ENCODE measurements around the gene RELA. TPM values are rescaled to one million over a fixed set of nuclear protein-coding genes. Genes with fewer than 3 reads are reported as not detected.

RELA gene
- total RNA-seq, 2 experiments from 2014 or later, result 379 to 382 TPM

DNA sequence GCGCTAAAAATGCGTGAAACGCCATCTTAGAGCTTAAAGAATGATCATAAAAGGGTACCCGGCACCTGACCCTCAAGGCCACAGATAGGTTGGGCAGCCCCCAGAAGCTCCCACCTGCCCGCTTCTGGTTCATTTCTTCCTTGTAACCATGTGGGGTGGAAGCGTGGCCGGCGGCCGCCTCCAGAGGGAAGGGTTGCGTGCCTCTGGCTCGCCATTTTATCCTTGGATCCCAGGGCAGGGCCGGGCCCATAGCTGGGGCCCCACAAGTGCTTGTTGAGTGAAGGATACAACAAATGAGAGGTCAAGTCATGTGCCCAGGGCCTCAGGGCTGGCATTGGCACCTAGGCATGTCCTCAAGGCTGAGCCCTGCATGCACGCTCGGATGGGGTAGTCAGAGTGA is 41.3 kb downstream of the RELA start:
- Histone ChIP-seq H3K9me3 (ENCODE audit: control insufficient read depth in 1 of 2, insufficient read depth in 1 of 2, low read length in 2 of 2) (no peaks in the 10 kb centered on the region), H3K4me3 (ENCODE audit: low read length) (no peak overlapping the region), H3K4me1 (ENCODE audit: insufficient read depth, low read length) (peaks cover 36% of the 10 kb centered on the region), H3K27ac (ENCODE audit: low read depth in 1 of 2, low read length in 2 of 2) (no peak overlapping the region), H3K36me3 (ENCODE audit: insufficient read depth, low read length) (peaks cover 88% of the 10 kb centered on the region), H3K27me3 (ENCODE audit: control insufficient read depth in 1 of 2, insufficient read depth in 2 of 2, low read length in 2 of 2) (no peaks in the 10 kb centered on the region)
- H3K27ac Mint-ChIP-seq, result no peak overlapping the region
- DNase-seq (no peak), ATAC-seq (ENCODE audit: poor library complexity) (no peak)
- TF ChIP-seq, protein P1, sequence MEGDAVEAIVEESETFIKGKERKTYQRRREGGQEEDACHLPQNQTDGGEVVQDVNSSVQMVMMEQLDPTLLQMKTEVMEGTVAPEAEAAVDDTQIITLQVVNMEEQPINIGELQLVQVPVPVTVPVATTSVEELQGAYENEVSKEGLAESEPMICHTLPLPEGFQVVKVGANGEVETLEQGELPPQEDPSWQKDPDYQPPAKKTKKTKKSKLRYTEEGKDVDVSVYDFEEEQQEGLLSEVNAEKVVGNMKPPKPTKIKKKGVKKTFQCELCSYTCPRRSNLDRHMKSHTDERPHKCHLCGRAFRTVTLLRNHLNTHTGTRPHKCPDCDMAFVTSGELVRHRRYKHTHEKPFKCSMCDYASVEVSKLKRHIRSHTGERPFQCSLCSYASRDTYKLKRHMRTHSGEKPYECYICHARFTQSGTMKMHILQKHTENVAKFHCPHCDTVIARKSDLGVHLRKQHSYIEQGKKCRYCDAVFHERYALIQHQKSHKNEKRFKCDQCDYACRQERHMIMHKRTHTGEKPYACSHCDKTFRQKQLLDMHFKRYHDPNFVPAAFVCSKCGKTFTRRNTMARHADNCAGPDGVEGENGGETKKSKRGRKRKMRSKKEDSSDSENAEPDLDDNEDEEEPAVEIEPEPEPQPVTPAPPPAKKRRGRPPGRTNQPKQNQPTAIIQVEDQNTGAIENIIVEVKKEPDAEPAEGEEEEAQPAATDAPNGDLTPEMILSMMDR (IDR thresholded peaks at IDR 0.05), result no peak
- H3K36me3 Mint-ChIP-seq (ENCODE audit: low read depth), result peaks cover 72% of the 10 kb centered on the region
- no peak overlapping the region for H3K4me3 Mint-ChIP-seq
- H3K4me1 Mint-ChIP-seq (ENCODE audit: low read depth), result peaks cover 28% of the 10 kb centered on the region
- POLR2A ChIA-PET, result no interaction called here
- CTCF ChIA-PET, result no interaction called here
- H3K9me3 Mint-ChIP-seq, result no peaks in the 10 kb centered on the region
- H3K27me3 Mint-ChIP-seq, result no peaks in the 10 kb centered on the region
- intact Hi-C loops (cut with DNase I, micrococcal nuclease), result loop anchor here in 1 of 2 experiments (10.0 kb wide), 1 partner anchor 363 kb away; no protein-coding TSS in a partner anchor

DNA sequence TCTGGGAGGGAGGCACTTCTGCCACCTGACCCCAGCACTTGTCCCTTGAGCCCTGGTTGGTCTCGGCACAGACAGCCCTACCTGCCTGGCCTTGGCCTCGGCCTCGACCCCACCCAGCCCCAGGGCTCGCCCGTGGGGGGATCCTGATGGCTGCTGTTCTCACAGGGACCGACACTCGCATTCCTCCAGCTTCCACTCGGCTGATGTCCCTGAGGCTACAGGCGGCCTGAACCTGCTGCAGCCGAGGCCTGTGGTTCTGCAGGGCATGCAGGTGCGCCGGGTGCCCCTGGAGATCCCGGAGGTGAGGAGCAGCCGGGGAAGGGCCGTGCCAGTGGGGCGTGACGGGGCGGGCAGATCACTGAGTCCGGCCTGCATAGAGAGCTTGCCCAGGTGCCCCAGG is 42.0 kb downstream of the RELA start:
- no peak for ATAC-seq (ENCODE audit: poor library complexity)
- H3K36me3 ChIP-seq (ENCODE audit: insufficient read depth, low read length), result peaks cover 81% of the 10 kb centered on the region
- no peak overlapping the region for H3K27ac Mint-ChIP-seq
- no peaks in the 10 kb centered on the region for H3K27me3 ChIP-seq (ENCODE audit: control insufficient read depth in 1 of 2, insufficient read depth in 2 of 2, low read length in 2 of 2)
- intact Hi-C loops (cut with DNase I, micrococcal nuclease), result loop anchor here in 1 of 2 experiments (10.0 kb wide), 1 partner anchor 364 kb away; no protein-coding TSS in a partner anchor
- POLR2A ChIA-PET, result no interaction called here
- no peaks in the 10 kb centered on the region for H3K9me3 Mint-ChIP-seq
- H3K9me3 ChIP-seq (ENCODE audit: control insufficient read depth in 1 of 2, insufficient read depth in 1 of 2, low read length in 2 of 2), result no peaks in the 10 kb centered on the region
- H3K27ac ChIP-seq (ENCODE audit: low read depth in 1 of 2, low read length in 2 of 2), result no peak overlapping the region
- TF ChIP-seq, protein P1 (IDR thresholded peaks at IDR 0.05), result no peak
- CTCF ChIA-PET, result no interaction called here
- H3K36me3 Mint-ChIP-seq (ENCODE audit: low read depth), result peaks cover 69% of the 10 kb centered on the region
- H3K4me1 Mint-ChIP-seq (ENCODE audit: low read depth), result peaks cover 23% of the 10 kb centered on the region
- H3K4me3 Mint-ChIP-seq, result no peak overlapping the region
- H3K4me1 ChIP-seq (ENCODE audit: insufficient read depth, low read length), result peaks cover 31% of the 10 kb centered on the region
- H3K27me3 Mint-ChIP-seq, result no peaks in the 10 kb centered on the region
- no peak overlapping the region for H3K4me3 ChIP-seq (ENCODE audit: low read length)
- no peak for DNase-seq

DNA sequence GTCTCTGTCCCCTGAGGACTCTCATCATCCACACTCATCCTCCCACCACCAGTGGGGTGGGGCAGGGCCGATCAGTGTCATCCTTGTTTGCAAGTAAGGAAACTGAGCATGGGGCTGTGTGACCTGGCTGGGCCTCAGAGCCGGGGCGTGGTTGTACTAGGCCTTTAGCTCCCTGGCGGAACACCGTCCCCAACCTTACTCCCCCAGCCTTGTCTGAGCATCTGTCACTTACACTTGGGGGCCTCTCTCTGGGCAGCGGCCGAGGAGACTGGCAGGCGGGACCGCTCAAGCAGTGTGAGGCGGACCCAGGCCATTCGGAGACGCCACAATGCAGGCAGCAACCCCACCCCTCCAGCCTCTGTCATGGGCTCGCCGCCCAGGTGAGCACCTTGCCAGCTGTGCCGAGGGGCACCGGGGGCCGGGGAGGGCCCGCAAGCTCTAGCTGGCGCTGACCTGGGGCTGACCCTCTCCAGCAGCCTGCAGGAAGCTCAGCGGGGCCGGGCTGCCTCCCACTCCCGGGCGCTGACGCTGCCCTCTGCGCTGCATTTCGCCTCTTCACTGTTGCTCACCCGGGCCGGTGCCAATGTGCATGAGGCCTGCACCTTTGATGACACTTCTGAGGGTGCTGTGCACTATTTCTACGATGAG is 43.3 kb downstream of the RELA start:
- H3K27ac Mint-ChIP-seq, result no peak overlapping the region
- H3K4me3 Mint-ChIP-seq, result peak overlapping the region; percentile 74
- peaks cover 29% of the 10 kb centered on the region for H3K4me1 Mint-ChIP-seq (ENCODE audit: low read depth)
- Histone ChIP-seq H3K4me1 (ENCODE audit: insufficient read depth, low read length) (peaks cover 30% of the 10 kb centered on the region), H3K36me3 (ENCODE audit: insufficient read depth, low read length) (peaks cover 69% of the 10 kb centered on the region), H3K4me3 (ENCODE audit: low read length) (no peak overlapping the region), H3K27me3 (ENCODE audit: control insufficient read depth in 1 of 2, insufficient read depth in 2 of 2, low read length in 2 of 2) (no peaks in the 10 kb centered on the region), H3K27ac (ENCODE audit: low read depth in 1 of 2, low read length in 2 of 2) (no peak overlapping the region), H3K9me3 (ENCODE audit: control insufficient read depth in 1 of 2, insufficient read depth in 1 of 2, low read length in 2 of 2) (no peaks in the 10 kb centered on the region)
- ATAC-seq (ENCODE audit: poor library complexity), result no peak
- H3K27me3 Mint-ChIP-seq, result no peaks in the 10 kb centered on the region
- POLR2A ChIA-PET, result no interaction called here
- H3K36me3 Mint-ChIP-seq (ENCODE audit: low read depth), result peaks cover 70% of the 10 kb centered on the region
- TF ChIP-seq, protein P1 (IDR thresholded peaks at IDR 0.05), result no peak
- H3K9me3 Mint-ChIP-seq, result no peaks in the 10 kb centered on the region
- DNase-seq, result no peak
- CTCF ChIA-PET, result no interaction called here
- intact Hi-C loops (cut with DNase I, micrococcal nuclease), result loop anchor here (5.0 kb wide), 3 partner anchors 33 to 238 kb away; partner anchors contain the start of genes CFL1 (in 1 of the 2) and KAT5 (in 1 of the 2)
